OCI-LY1 (cell line): ENCODE results near the gene GNB3.

Experiments used
- H2AFZ ChIP-seq: fragments of 200-600 bp; sonication (generic), shearing (Covaris generic); 2 replicates; pipeline ENCODE4 v1.6.0; 2014; ENCODE audit warnings: antibody characterized with exemption, mild to moderate bottlenecking, low read length
- H3F3A ChIP-seq: fragments of 200-600 bp; sonication (generic), shearing (Covaris generic); 2 replicates; pipeline ENCODE4 v1.6.0; 2014; ENCODE audit warnings: mild to moderate bottlenecking, antibody characterized with exemption, low read length, moderate library complexity; ENCODE audit not compliant: insufficient read depth
- H3K27ac ChIP-seq: fragments of 200-600 bp; sonication (generic); 2 replicates; pipeline ENCODE4 v1.5.1; 2014; ENCODE audit warnings: low read length, mixed run types, mild to moderate bottlenecking, low read depth; ENCODE audit not compliant: poor library complexity, severe bottlenecking
- H3K27me3 ChIP-seq: fragments of 200-600 bp; sonication (generic); 2 replicates; pipeline ENCODE4 v1.6.0; 2014; ENCODE audit warnings: antibody characterized with exemption, mild to moderate bottlenecking, low read length, moderate library complexity; ENCODE audit not compliant: insufficient read depth
- H3K36me3 ChIP-seq: fragments of 200-600 bp; sonication (generic); 2 replicates; pipeline ENCODE4 v1.6.1; 2014; ENCODE audit warnings: mild to moderate bottlenecking, antibody characterized with exemption, low read length, moderate library complexity, mixed read lengths; ENCODE audit not compliant: insufficient read depth
- H3K4me1 ChIP-seq: fragments of 200-600 bp; sonication (generic); 2 replicates; pipeline ENCODE4 v1.5.1; 2014; ENCODE audit warnings: mild to moderate bottlenecking, low read length, moderate library complexity; ENCODE audit not compliant: insufficient read depth, severe bottlenecking
- H3K4me2 ChIP-seq: fragments of 200-600 bp; sonication (generic), shearing (Covaris generic); 2 replicates; pipeline ENCODE4 v1.6.1; 2014; ENCODE audit warnings: low read length
- H3K4me3 ChIP-seq: fragments of 200-600 bp; sonication (generic); 2 replicates; pipeline ENCODE4 v1.5.1; 2014; ENCODE audit warnings: low read length, low read depth, mild to moderate bottlenecking, mixed read lengths; ENCODE audit not compliant: poor library complexity, severe bottlenecking
- H3K79me2 ChIP-seq: fragments of 200-600 bp; shearing (Covaris generic); 2 replicates; pipeline ENCODE4 v1.6.1; 2016; ENCODE audit warnings: mixed run types, low read length, mixed read lengths; ENCODE audit not compliant: insufficient read depth
- H3K9ac ChIP-seq: fragments of 200-600 bp; sonication (generic), shearing (Covaris generic); 2 replicates; pipeline ENCODE4 v1.6.1; 2014; ENCODE audit warnings: mild to moderate bottlenecking, low read length, mixed read lengths
- H3K9me2 ChIP-seq: fragments of 200-600 bp; sonication (generic), shearing (Covaris generic); 2 replicates; pipeline ENCODE4 v1.6.1; 2014; ENCODE audit warnings: low read depth, mild to moderate bottlenecking, low read length, mixed read lengths
- H3K9me3 ChIP-seq: fragments of 200-600 bp; shearing (Covaris generic); 2 replicates; pipeline ENCODE4 v1.6.1; 2014; ENCODE audit warnings: low read length, mixed read lengths
- H4K20me1 ChIP-seq: fragments of 200-600 bp; sonication (generic), shearing (Covaris generic); 2 replicates; pipeline ENCODE4 v1.6.0; 2016; ENCODE audit warnings: mild to moderate bottlenecking, low read length; ENCODE audit not compliant: insufficient read depth
- EZH2 ChIP-seq: fragments of 200-600 bp; sonication (generic), shearing (Covaris generic); IDR thresholded peaks from 2 replicates; pipeline ENCODE4 v1.8.0; 2017; ENCODE audit warnings: borderline replicate concordance, mixed run types, mild to moderate bottlenecking, antibody characterized with exemption, low read length, moderate library complexity, mixed read lengths
- TF ChIP-seq, protein P1 (sequence below): fragments of 200-600 bp; sonication (generic), shearing (Covaris generic); IDR thresholded peaks from 2 replicates; pipeline ENCODE4 v1.5.1; 2017; ENCODE audit warnings: mild to moderate bottlenecking, antibody characterized with exemption, low read length, moderate library complexity, mixed read lengths

GNB3 gene

GRCh38 chr12:6813363-6813762 lies 27.4 kb upstream of the GNB3 start:
- no peaks in the 10 kb centered on the region for H3K9me3 ChIP-seq
- H3K27ac ChIP-seq, result no peak overlapping the region
- H3K79me2 ChIP-seq, result no peaks in the 10 kb centered on the region
- no peak for TF ChIP-seq EZH2
- TF ChIP-seq, protein P1, sequence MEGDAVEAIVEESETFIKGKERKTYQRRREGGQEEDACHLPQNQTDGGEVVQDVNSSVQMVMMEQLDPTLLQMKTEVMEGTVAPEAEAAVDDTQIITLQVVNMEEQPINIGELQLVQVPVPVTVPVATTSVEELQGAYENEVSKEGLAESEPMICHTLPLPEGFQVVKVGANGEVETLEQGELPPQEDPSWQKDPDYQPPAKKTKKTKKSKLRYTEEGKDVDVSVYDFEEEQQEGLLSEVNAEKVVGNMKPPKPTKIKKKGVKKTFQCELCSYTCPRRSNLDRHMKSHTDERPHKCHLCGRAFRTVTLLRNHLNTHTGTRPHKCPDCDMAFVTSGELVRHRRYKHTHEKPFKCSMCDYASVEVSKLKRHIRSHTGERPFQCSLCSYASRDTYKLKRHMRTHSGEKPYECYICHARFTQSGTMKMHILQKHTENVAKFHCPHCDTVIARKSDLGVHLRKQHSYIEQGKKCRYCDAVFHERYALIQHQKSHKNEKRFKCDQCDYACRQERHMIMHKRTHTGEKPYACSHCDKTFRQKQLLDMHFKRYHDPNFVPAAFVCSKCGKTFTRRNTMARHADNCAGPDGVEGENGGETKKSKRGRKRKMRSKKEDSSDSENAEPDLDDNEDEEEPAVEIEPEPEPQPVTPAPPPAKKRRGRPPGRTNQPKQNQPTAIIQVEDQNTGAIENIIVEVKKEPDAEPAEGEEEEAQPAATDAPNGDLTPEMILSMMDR, result no peak
- H3K27me3 ChIP-seq, result peaks cover 4% of the 10 kb centered on the region; the same call in 1 of the 2 replicates
- no peak overlapping the region for H3K4me3 ChIP-seq
- no peak overlapping the region for H2AFZ ChIP-seq
- H3K4me2 ChIP-seq, result no peak overlapping the region
- H3K4me1 ChIP-seq, result peaks cover 9% of the 10 kb centered on the region
- no peaks in the 10 kb centered on the region for H4K20me1 ChIP-seq
- H3K36me3 ChIP-seq, result no peaks in the 10 kb centered on the region
- no peak overlapping the region for H3K9ac ChIP-seq
- no peaks in the 10 kb centered on the region for H3K9me2 ChIP-seq
- no peaks in the 10 kb centered on the region for H3F3A ChIP-seq

DNA sequence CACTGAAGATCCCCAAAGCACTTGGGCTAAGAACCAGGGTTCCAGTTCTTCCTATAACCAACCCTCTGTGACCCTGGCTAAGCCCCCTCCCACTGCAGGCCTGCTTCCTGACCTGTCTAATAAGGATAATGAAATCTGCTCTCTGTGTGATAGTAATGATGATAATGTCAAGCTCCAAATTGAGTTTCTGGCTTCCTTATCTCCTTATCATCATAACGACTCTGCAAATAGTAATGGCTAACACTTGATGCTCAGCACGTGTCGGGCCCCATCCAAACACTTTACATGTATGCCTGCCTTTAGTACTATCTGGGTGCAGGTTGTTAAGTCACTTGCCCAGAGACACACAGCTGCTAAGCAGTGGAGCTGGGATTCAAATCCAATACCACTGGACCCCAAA lies 24.1 kb upstream of the GNB3 start:
- no peaks in the 10 kb centered on the region for H3K36me3 ChIP-seq
- no peak overlapping the region for H3K4me2 ChIP-seq
- peaks cover 9% of the 10 kb centered on the region for H3K4me1 ChIP-seq
- no peaks in the 10 kb centered on the region for H3K9me2 ChIP-seq
- peaks cover 4% of the 10 kb centered on the region; the same call in 1 of the 2 replicates for H3K27me3 ChIP-seq
- TF ChIP-seq, protein P1, result no peak
- TF ChIP-seq EZH2, result no peak
- H3K79me2 ChIP-seq, result no peaks in the 10 kb centered on the region
- H2AFZ ChIP-seq, result no peak overlapping the region
- no peak overlapping the region for H3K9ac ChIP-seq
- no peaks in the 10 kb centered on the region for H3F3A ChIP-seq
- H3K4me3 ChIP-seq, result no peak overlapping the region
- H4K20me1 ChIP-seq, result no peaks in the 10 kb centered on the region
- no peak overlapping the region for H3K27ac ChIP-seq
- H3K9me3 ChIP-seq, result no peaks in the 10 kb centered on the region

- Histone ChIP-seq H3K9me3 (no peaks in the 10 kb centered on the region), H3K4me2 (no peak overlapping the region), H3K9ac (no peak overlapping the region), H3F3A (no peaks in the 10 kb centered on the region), H2AFZ (no peak overlapping the region), H3K27me3 (peaks cover 4% of the 10 kb centered on the region; the same call in 1 of the 2 replicates), H4K20me1 (no peaks in the 10 kb centered on the region), H3K4me3 (no peak overlapping the region), H3K4me1 (peaks cover 9% of the 10 kb centered on the region), H3K9me2 (no peaks in the 10 kb centered on the region), H3K79me2 (no peaks in the 10 kb centered on the region), H3K27ac (no peak overlapping the region), H3K36me3 (no peaks in the 10 kb centered on the region)
- TF ChIP-seq EZH2, result no peak
- TF ChIP-seq, protein P1, result no peak
Measured at GRCh38 chr12:6817098-6817497, 23.6 kb upstream of the GNB3 start.
